Germinal center (tissue), 1 donor: ENCODE measurements around the gene CEP20.

Experiments
- DNase-seq: peaks from one replicate; pipeline ENCODE4 v3.0.0; 2012; ENCODE audit warnings: mixed read lengths, low spot score

CEP20 gene

DNA sequence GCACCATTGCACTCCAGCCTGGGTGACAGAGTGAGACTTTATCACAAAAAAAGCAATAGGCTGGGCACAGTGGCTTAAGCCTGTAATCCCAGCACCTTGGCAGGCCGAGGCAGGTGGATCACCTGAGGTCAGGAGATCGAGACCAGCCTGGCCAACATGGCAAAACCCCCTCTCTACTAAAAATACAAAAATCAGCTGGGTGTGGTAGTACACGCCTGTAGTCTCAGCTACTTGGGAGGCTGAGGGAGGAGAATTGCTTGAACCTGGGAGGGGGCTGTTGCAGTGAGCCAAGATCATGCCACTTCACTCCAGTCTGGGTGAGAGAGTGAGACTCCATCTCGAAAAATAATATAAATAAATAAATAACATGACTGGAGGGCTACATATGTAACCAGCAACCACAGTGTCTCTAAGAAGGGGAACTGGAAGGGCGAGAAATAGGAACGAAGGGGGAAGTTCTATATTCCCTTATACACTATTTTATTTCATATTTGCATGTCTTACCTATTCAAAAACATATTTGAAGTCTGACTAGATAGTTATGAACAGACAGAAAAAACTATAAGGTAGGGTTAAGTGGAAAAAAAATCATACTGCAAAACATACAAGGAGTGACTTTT lies 57.5 kb downstream of the CEP20 start:
- peak; percentile 39 for DNase-seq

DNA sequence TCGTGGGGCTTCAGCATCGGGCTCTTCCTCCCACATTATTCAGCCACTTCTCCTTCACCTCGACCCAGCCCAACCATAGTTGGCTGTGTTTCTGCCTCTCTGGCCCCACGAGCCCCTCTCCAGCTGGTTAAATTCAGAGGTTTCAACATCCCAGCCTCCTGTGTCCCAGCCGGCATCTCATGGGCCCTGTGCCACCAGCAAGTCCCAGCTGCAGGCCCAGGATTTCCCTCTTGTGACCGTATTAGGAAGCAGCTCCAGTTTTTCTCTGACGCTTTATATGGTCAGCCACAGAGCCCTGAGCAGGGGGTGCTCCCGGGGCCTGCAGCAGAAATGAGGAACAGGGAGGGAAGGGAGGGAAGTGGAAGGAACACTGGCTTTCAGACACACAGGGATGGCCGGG lies 58.9 kb downstream of the CEP20 start:
- no peak for DNase-seq

DNA sequence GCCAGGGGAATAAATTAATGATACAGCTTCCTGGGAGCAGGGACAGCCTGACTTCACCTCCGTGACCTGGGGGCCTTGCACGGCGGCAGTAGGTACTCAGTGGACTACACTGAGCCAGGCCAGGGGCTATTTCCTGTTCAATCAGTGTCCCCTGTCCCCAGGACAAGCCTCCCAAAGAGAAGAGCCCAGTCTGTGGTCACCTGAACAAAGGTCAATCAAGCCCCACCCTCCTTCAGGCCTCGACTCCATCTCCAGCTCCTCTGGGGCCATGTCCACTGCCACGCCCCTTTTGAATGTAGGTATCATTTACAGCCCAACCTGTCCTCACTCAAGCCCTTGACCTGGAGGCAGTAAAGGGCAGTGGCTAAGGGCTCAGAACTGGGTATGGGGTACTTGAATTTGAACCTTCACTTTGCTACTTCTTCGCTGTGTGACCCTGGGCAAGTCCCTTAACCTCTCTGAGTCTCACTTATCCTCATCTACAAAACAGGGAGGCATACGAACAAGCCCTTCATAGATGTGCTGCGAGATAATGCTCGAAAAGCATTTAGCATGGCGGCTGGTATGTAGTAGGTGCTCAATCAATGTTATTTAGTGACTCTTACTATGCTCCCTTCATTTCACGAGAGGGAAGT lies 60.6 kb downstream of the CEP20 start:
- DNase-seq, result no peak

DNA sequence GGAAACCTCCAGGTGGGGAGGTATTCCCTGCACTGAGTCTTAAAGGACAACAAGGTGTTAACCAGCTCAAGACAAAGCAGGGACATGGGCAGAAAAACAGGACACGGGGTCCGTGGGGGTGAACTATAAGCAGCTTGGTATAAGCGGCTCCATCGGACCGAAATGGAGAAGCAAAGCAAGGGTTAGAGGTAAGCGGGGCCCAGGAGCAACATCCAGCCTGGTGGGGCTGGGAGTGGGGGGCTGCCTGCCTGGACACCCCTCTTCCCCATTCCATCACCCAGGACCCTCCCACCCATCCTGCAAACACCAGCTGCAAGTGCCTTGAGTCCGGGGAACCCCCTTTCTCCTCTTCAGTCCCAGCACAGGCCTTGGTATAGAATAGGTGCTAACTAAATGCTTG lies 61.1 kb downstream of the CEP20 start:
- DNase-seq, result no peak

DNA sequence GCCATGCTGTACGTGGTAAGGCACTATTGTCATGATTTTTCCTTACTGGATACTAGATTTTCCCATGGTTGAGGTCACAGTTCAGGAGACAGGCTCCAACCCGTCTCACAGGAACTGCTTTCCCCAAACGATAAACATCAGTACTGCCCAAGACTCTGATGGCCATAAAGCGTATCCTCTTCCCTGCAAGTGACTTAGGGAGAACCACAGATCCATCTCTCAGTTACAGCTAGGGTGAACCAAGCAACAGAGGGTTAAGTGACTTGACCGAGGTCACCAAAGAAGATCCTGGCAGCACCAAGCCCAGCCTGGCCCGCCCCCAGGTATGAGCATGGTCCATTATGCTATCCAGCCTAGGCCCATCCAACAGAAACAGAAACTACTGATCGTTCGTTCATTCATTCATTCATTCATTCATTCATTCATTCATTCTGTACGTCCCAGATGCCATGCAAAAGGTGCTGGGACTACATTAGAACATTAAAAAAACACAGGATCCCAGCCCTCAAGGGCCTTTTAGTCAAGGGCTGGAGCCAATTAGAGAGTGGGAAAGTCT lies 62.6 kb downstream of the CEP20 start:
- no peak for DNase-seq

DNA sequence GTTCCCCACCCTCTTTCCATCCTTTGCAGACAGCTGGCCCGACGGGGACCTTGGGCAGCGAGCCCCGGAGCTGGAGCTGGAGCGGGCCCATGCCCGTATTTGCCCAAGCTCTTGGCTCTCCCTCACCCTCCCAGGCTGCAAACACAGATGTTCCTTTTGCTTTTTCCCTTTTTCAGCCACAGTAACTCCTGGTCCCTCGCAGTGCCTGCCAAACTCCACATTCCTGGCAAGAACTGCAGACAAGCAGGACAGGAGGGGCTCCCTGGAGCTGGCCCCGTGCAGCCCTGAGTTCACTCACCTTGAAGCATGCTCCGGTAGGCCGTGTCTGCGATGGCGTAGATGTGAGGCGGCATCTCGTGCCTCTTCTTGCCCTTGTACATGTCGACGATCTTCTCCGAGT lies 65.4 kb downstream of the CEP20 start:
- no peak for DNase-seq

DNA sequence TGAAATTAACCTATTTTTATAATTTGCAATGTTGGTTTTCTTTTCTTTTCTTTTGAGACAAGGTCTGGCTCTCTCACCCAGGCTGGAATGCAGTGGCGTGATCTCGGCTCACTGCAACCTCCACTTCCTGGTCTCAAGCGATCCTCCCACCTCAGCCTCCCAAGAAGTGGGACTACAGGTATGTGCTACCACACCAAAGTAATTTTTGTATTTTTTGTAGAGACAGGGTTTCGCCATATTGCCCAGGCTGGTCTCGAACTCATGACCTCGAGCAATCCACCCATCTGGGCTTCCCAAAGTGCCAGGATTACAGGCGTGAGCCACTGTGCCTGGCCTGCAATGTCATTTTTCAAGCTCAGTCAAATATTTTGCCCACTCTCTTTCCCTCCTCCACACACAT lies 67.6 kb downstream of the CEP20 start:
- DNase-seq, result no peak

DNA sequence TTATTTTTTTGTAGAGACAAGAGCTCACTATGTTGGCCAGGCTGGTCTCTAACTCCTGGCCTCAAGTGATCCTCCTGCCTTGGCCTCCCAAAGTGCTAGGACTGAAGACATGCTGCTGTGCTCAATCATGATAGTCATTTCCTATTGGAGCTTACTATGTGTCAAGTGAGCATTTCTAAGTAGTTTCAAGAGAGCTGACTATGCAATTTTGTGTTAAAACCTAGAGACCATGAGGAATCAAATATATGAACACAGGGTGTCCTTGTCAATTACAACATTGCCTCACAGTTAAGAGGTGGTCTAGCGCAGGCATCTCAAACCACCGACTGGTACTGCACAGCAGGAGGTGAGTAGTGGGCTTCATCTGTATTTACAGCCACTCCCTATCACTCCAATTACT lies 69.4 kb downstream of the CEP20 start:
- no peak for DNase-seq

DNA sequence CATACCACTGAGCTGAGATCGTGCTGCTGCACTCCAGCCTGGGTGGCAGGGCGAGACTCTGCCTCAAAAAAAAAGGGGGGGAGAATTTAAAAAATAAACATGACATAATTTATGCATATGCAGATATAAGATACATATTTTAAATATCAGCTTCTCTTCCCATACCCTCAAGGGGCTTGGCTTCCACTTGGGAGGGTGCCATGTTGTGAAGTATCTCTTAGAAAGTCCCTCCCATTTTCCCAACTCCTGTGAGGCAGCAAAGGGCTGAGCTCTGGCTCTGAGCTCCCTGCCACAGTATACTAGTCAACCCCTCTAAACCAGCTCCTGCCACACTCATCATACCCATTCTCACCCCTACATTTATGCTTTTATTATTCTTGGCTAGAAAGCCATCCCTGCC lies 71.0 kb downstream of the CEP20 start:
- DNase-seq, result no peak

DNA sequence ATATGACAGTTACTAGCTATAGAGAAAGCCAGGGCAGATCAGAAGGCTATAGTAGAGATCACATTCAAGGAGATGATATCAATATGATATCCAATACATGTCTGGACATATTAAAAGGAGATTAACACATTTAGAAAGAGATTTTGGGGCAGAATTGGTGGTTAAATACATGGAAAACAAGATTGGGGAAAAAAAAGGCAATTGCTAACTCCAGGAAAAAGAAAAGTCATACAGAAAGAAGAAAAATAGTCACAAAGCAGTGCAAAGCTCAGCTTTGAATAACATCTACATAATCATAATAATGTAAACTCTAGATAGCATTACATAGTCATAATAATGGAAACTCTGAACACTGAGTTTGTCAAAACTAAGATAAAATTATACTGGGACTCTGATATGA lies 72.2 kb downstream of the CEP20 start:
- DNase-seq, result no peak
